HEK293 (cell line): ENCODE data around the gene MPP7.
"Not testable (repeated sequence)": the region's sequence is repeated elsewhere in the genome, so short reads cannot be mapped to it uniquely, and the experiment has no call there.

Source experiments
- CTCF ChIA-PET: fragments of 350-600 bp; formaldehyde crosslinking; extraction: SDS; loops from one replicate; lab custom pipeline; 2021; ENCODE audit warnings: antibody characterized with exemption; lab: Yijun Ruan, JAX
- POLR2A ChIA-PET: fragments of 300-600 bp; formaldehyde crosslinking; extraction: SDS; loops from one replicate; lab custom pipeline; 2020; ENCODE audit warnings: antibody characterized with exemption, inconsistent platforms; lab: Yijun Ruan, JAX
- H3K27ac ChIP-seq: fragments of 200-500 bp; sonication (Bioruptor generic); 2 replicates; pipeline ENCODE4 v1.5.1; 2014; ENCODE audit warnings: low read depth, low read length, control low read depth, inconsistent platforms; ENCODE audit errors: extremely low read depth
- H3K36me3 ChIP-seq, 2 experiments: fragments of 200-500 bp in 1 of 2; sonication (Bioruptor generic) in 1 of 2; 1 replicate in 1 of 2; 2 replicates in 1 of 2; pipeline ENCODE4 v1.5.1; 2014 to 2017; ENCODE audit warnings: inconsistent platforms in 2 of 2, low read length in 2 of 2; ENCODE audit not compliant: control insufficient read depth in 2 of 2, insufficient read depth in 1 of 2
- H3K4me1 ChIP-seq: fragments of 200-500 bp; sonication (Bioruptor generic); 2 replicates; pipeline ENCODE4 v1.5.1; 2014; ENCODE audit warnings: mild to moderate bottlenecking, low read length, inconsistent platforms; ENCODE audit not compliant: control insufficient read depth, insufficient read depth
- H3K4me3 ChIP-seq: 2 replicates; pipeline ENCODE4 v1.5.1; 2011; ENCODE audit warnings: low read depth, mild to moderate bottlenecking, control low read depth, low read length, moderate library complexity
- H3K9me3 ChIP-seq: fragments of 200-500 bp; sonication (Bioruptor generic); 2 replicates; pipeline ENCODE4 v1.5.1; 2014; ENCODE audit warnings: low read depth, low read length, inconsistent platforms; ENCODE audit not compliant: control insufficient read depth, insufficient read depth
- ATF2 ChIP-seq: fragments of 450-650 bp; formaldehyde crosslinking; IDR thresholded peaks from 2 replicates; pipeline ENCODE4 v1.5.1; 2016; ENCODE audit warnings: missing biosample characterization, missing genetic modification characterization, low read depth
- INSM2 ChIP-seq: fragments of 450-650 bp; formaldehyde crosslinking; IDR thresholded peaks from 2 replicates; pipeline ENCODE4 v1.5.1; 2016; ENCODE audit warnings: missing biosample characterization, missing genetic modification characterization
- KLF9 ChIP-seq: fragments of 450-650 bp; formaldehyde crosslinking; IDR thresholded peaks from 2 replicates; pipeline ENCODE4 v1.5.1; 2016; ENCODE audit warnings: missing biosample characterization, missing genetic modification characterization, low read depth
- RBAK ChIP-seq: fragments of 450-650 bp; formaldehyde crosslinking; IDR thresholded peaks from 2 replicates; pipeline ENCODE4 v1.5.1; 2016; ENCODE audit warnings: missing biosample characterization, missing genetic modification characterization
- SP3 ChIP-seq: fragments of 450-650 bp; formaldehyde crosslinking; IDR thresholded peaks from 2 replicates; pipeline ENCODE4 v1.5.1; 2016; ENCODE audit warnings: missing biosample characterization, missing genetic modification characterization
- WT1 ChIP-seq: fragments of 450-650 bp; formaldehyde crosslinking; IDR thresholded peaks from 2 replicates; pipeline ENCODE4 v1.5.1; 2016; ENCODE audit warnings: missing biosample characterization, missing genetic modification characterization
- ZBTB44 ChIP-seq: fragments of 450-650 bp; IDR thresholded peaks from 2 replicates; pipeline ENCODE4 v1.5.1; 2018; ENCODE audit warnings: missing biosample characterization, mild to moderate bottlenecking, missing genetic modification characterization
- ZFP3 ChIP-seq: fragments of 450-650 bp; formaldehyde crosslinking; IDR thresholded peaks from 2 replicates; pipeline ENCODE4 v1.5.1; 2016; ENCODE audit warnings: low read depth, missing biosample characterization, missing genetic modification characterization
- ZNF10 ChIP-seq: fragments of 450-650 bp; formaldehyde crosslinking; IDR thresholded peaks from 2 replicates; pipeline ENCODE4 v1.5.1; 2017; ENCODE audit warnings: missing biosample characterization, missing genetic modification characterization
- ZNF133 ChIP-seq: fragments of 450-650 bp; formaldehyde crosslinking; IDR thresholded peaks from 2 replicates; pipeline ENCODE4 v1.5.1; 2016; ENCODE audit warnings: missing biosample characterization, missing genetic modification characterization
- ZNF174 ChIP-seq: fragments of 450-650 bp; formaldehyde crosslinking; IDR thresholded peaks from 2 replicates; pipeline ENCODE4 v1.5.0; 2017; ENCODE audit warnings: missing biosample characterization, mild to moderate bottlenecking, missing genetic modification characterization
- ZNF274 ChIP-seq, 2 experiments: fragments of 200-500 bp in 1 of 2; fragments of 450-650 bp in 1 of 2; sonication (Bioruptor generic) in 1 of 2; formaldehyde crosslinking in 1 of 2; IDR thresholded peaks; 2 replicates each; pipeline versions ENCODE4 v1.5.1 to v1.6.1; 2014 to 2016; ENCODE audit warnings: borderline replicate concordance in 1 of 2, inconsistent platforms in 1 of 2, low read length in 1 of 2, missing biosample characterization in 1 of 2, missing genetic modification characterization in 1 of 2
- ZNF280D ChIP-seq: fragments of 450-650 bp; formaldehyde crosslinking; IDR thresholded peaks from 2 replicates; pipeline ENCODE4 v1.5.1; 2016; ENCODE audit warnings: missing biosample characterization, missing genetic modification characterization
- ZNF341 ChIP-seq: fragments of 450-650 bp; formaldehyde crosslinking; IDR thresholded peaks from 2 replicates; pipeline ENCODE4; 2016; ENCODE audit warnings: low read depth, missing biosample characterization, missing genetic modification characterization
- ZNF514 ChIP-seq: fragments of 450-650 bp; formaldehyde crosslinking; IDR thresholded peaks from 2 replicates; pipeline ENCODE4 v1.5.1; 2016; ENCODE audit warnings: missing biosample characterization, missing genetic modification characterization
- ZNF530 ChIP-seq: fragments of 450-650 bp; formaldehyde crosslinking; IDR thresholded peaks from 2 replicates; pipeline ENCODE4 v1.5.1; 2016; ENCODE audit warnings: low read depth, missing biosample characterization, missing genetic modification characterization
- ZNF610 ChIP-seq: fragments of 450-650 bp; formaldehyde crosslinking; IDR thresholded peaks from 2 replicates; pipeline ENCODE4 v1.5.1; 2016; ENCODE audit warnings: missing biosample characterization, missing genetic modification characterization, borderline replicate concordance
- ZNF629 ChIP-seq: fragments of 450-650 bp; formaldehyde crosslinking; IDR thresholded peaks from 2 replicates; pipeline ENCODE4 v1.5.1; 2017; ENCODE audit warnings: missing biosample characterization, missing genetic modification characterization
- ZNF837 ChIP-seq: fragments of 450-650 bp; formaldehyde crosslinking; IDR thresholded peaks from 2 replicates; pipeline ENCODE4 v1.5.1; 2016; ENCODE audit warnings: missing biosample characterization, missing genetic modification characterization
- ZSCAN23 ChIP-seq: fragments of 450-650 bp; formaldehyde crosslinking; IDR thresholded peaks from 2 replicates; pipeline ENCODE4 v1.5.1; 2016; ENCODE audit warnings: missing biosample characterization, missing genetic modification characterization

Gene MPP7

GRCh38 chr10:28320090-28320489 is 17.2 kb upstream of the MPP7 start (continued):
- TF ChIP-seq ZNF280D (tag by site-specific recombination): no peak
- no peak for TF ChIP-seq ZNF133
- TF ChIP-seq ZNF837 (tag by site-specific recombination): no peak
- TF ChIP-seq ATF2 (tag by site-specific recombination): no peak
- TF ChIP-seq WT1 (tag by site-specific recombination): no peak
- TF ChIP-seq ZNF514 (tag by site-specific recombination): no peak
- no peak for TF ChIP-seq ZNF629 (tag by site-specific recombination)
- no peak for TF ChIP-seq KLF9 (tag by site-specific recombination)
- TF ChIP-seq, all 188 proteins: peak for 0

- POLR2A ChIA-PET, H3K27ac ChIP-seq, H3K4me1 ChIP-seq, H3K9me3 ChIP-seq, H3K4me3 ChIP-seq, H3K36me3 ChIP-seq: not testable (repeated sequence)
- CTCF ChIA-PET: interaction anchor here (0.7 kb wide), 1 partner anchor 106 kb away, joined by 3 read pairs; no protein-coding TSS in a partner anchor
These were observed 16.2 kb upstream of the MPP7 start for GRCh38 chr10:28319061-28319460.

- no peak for TF ChIP-seq ZNF837 (tag by site-specific recombination)
- no peak for TF ChIP-seq INSM2 (tag by site-specific recombination)
- TF ChIP-seq ZNF610 (tag by site-specific recombination): no peak
- TF ChIP-seq SP3 (tag by site-specific recombination): no peak
- TF ChIP-seq RBAK (tag by site-specific recombination): no peak
- no peak for TF ChIP-seq ZNF10 (tag by site-specific recombination)
- TF ChIP-seq, all 188 proteins: peak for 0
- Histone ChIP-seq H3K9me3 (no peaks in the 10 kb centered on the region), H3K4me3 (no peak overlapping the region), H3K27ac (no peak overlapping the region), H3K36me3 (no peaks in the 10 kb centered on the region), H3K4me1 (no peaks in the 10 kb centered on the region)
- POLR2A ChIA-PET: no interaction called here
- CTCF ChIA-PET: no interaction called here
These were observed 15.8 kb upstream of the MPP7 start for GRCh38 chr10:28318626-28319025.

- Histone ChIP-seq H3K36me3 (no peaks in the 10 kb centered on the region), H3K9me3 (no peaks in the 10 kb centered on the region), H3K4me3 (no peak overlapping the region), H3K27ac (no peak overlapping the region), H3K4me1 (no peaks in the 10 kb centered on the region; the same call in 1 of the 2 replicates)
- POLR2A ChIA-PET: no interaction called here
- CTCF ChIA-PET: interaction anchor here (0.8 to 1.7 kb wide), 2 partner anchors 64 to 65 kb away, joined by 3 to 4 read pairs; no protein-coding TSS in a partner anchor
- TF ChIP-seq ZNF274 (IDR thresholded peaks at IDR 0.05; ENCODE audit: low read length) (no peak), ZNF274 (tag by site-specific recombination; IDR thresholded peaks at IDR 0.05; ENCODE audit: borderline replicate concordance) (no peak), ZNF341 (tag by site-specific recombination) (no peak), ZNF530 (tag by site-specific recombination) (no peak), ZSCAN23 (no peak), ZNF174 (tag by site-specific recombination) (no peak), ZFP3 (tag by site-specific recombination) (no peak), ZBTB44 (no peak)
These were observed 14.9 kb upstream of the MPP7 start for GRCh38 chr10:28317760-28318159.
